Liver (tissue), 3 donors: ENCODE measurements around the gene BUD13.

Source experiments
- ATF3 ChIP-seq: IDR thresholded peaks from 2 replicates; pipeline ENCODE4 v1.6.1; 2016; ENCODE audit warnings: antibody characterized with exemption
- GABPA ChIP-seq, 2 donors: IDR thresholded peaks in 1 of 2; conservative IDR thresholded peaks in 1 of 2; 2 replicates each; pipeline ENCODE4 v1.6.1; 2016; ENCODE audit warnings: antibody characterized with exemption in 2 of 2, mild to moderate bottlenecking in 1 of 2, moderate library complexity in 1 of 2
- JUND ChIP-seq, 2 donors: IDR thresholded peaks; 2 replicates each; pipeline ENCODE4 v1.6.1; 2016; ENCODE audit warnings: antibody characterized with exemption in 2 of 2
- TAF1 ChIP-seq: conservative IDR thresholded peaks from 2 replicates; pipeline ENCODE4 v1.6.1; 2016; ENCODE audit warnings: antibody characterized with exemption, mild to moderate bottlenecking
- YY1 ChIP-seq: IDR thresholded peaks from 2 replicates; pipeline ENCODE4 v1.6.1; 2016; ENCODE audit warnings: antibody characterized with exemption, mild to moderate bottlenecking
- TF ChIP-seq, protein P1 (sequence below): IDR thresholded peaks from 2 replicates; pipeline ENCODE4 v1.6.1; 2016; ENCODE audit warnings: antibody characterized with exemption, mild to moderate bottlenecking
- TF ChIP-seq, protein P2 (sequence below): fragments of 150-350 bp; IDR thresholded peaks from 2 replicates; pipeline ENCODE4 v1.5.1; 2017; ENCODE audit warnings: improper control_type of control experiment, low read depth, low read length; ENCODE audit not compliant: missing input control
- donor health status: healthy.
- donor health status: healthy.

DNA sequence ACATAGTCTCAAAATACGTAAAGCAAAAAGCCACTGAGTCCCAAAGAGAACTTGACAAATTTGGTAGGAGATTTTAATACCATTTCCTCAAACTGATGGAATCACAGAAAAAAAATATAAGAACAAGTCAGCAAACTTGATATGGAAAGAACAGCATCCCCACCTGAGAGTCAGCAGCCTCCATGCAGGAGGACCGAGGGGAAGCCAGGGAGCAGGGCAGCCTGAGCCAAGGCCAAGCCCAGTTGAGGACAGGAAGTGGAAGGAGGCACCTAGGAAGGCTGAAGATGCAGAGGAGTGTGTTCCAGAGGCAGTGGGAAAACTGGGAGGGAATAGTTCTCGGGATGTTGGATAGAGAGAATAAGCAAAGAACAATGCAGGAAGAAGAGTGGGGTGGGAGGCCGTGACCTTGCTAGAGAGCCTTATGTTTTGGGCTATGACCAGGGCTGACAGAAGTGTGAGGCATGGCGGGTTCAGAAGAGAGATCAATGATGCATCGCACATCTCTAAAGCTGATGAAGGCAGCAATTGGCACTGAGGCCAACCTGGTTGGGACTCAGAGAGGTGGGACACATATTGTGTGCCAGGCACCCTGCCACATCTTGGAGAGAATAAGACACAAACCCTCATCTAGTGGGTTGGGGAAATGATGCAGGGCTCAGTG lies 34.9 kb upstream of the BUD13 start:
- TF ChIP-seq, protein P1, sequence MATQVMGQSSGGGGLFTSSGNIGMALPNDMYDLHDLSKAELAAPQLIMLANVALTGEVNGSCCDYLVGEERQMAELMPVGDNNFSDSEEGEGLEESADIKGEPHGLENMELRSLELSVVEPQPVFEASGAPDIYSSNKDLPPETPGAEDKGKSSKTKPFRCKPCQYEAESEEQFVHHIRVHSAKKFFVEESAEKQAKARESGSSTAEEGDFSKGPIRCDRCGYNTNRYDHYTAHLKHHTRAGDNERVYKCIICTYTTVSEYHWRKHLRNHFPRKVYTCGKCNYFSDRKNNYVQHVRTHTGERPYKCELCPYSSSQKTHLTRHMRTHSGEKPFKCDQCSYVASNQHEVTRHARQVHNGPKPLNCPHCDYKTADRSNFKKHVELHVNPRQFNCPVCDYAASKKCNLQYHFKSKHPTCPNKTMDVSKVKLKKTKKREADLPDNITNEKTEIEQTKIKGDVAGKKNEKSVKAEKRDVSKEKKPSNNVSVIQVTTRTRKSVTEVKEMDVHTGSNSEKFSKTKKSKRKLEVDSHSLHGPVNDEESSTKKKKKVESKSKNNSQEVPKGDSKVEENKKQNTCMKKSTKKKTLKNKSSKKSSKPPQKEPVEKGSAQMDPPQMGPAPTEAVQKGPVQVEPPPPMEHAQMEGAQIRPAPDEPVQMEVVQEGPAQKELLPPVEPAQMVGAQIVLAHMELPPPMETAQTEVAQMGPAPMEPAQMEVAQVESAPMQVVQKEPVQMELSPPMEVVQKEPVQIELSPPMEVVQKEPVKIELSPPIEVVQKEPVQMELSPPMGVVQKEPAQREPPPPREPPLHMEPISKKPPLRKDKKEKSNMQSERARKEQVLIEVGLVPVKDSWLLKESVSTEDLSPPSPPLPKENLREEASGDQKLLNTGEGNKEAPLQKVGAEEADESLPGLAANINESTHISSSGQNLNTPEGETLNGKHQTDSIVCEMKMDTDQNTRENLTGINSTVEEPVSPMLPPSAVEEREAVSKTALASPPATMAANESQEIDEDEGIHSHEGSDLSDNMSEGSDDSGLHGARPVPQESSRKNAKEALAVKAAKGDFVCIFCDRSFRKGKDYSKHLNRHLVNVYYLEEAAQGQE: no peak
- TF ChIP-seq TAF1: no peak
- no peak for TF ChIP-seq ATF3
- no peak for TF ChIP-seq YY1
- TF ChIP-seq, protein P2, sequence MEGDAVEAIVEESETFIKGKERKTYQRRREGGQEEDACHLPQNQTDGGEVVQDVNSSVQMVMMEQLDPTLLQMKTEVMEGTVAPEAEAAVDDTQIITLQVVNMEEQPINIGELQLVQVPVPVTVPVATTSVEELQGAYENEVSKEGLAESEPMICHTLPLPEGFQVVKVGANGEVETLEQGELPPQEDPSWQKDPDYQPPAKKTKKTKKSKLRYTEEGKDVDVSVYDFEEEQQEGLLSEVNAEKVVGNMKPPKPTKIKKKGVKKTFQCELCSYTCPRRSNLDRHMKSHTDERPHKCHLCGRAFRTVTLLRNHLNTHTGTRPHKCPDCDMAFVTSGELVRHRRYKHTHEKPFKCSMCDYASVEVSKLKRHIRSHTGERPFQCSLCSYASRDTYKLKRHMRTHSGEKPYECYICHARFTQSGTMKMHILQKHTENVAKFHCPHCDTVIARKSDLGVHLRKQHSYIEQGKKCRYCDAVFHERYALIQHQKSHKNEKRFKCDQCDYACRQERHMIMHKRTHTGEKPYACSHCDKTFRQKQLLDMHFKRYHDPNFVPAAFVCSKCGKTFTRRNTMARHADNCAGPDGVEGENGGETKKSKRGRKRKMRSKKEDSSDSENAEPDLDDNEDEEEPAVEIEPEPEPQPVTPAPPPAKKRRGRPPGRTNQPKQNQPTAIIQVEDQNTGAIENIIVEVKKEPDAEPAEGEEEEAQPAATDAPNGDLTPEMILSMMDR: no peak
- TF ChIP-seq GABPA (IDR thresholded peaks at IDR 0.05 in 1 of 2, conservative IDR thresholded peaks at IDR 0.05 in 1 of 2): no peak
- TF ChIP-seq JUND (IDR thresholded peaks at IDR 0.05): no peak
